ENCODE measurements around the gene C11orf86. TPM values are rescaled to one million over a fixed set of nuclear protein-coding genes. Genes with fewer than 3 reads are reported as not detected.
"Not testable (repeated sequence)": the region's sequence is repeated elsewhere in the genome, so short reads cannot be mapped to it uniquely, and the experiment has no call there.

C11orf86 gene
- total and polyA plus RNA-seq, 9 donors, result 2.6 TPM; not detected in 8

GRCh38 chr11:66985508-66986177 is 10.5 kb downstream of the C11orf86 start:
- Histone ChIP-seq H3K27me3 (no peaks in the 10 kb centered on the region), H3K4me1 (ENCODE audit: insufficient read depth) (no peaks in the 10 kb centered on the region), H3K9me3 (no peaks in the 10 kb centered on the region), H3K4me3 (no peak overlapping the region), H3K27ac (no peak overlapping the region), H3K36me3 (no peaks in the 10 kb centered on the region)
- 75 to 85% (median 84%) methylated on average over 8 of the region's 8 CpGs for WGBS, 3 donors
- intact Hi-C loops (cut with DNase I), result no loop called here
- TF ChIP-seq CTCF (IDR thresholded peaks at IDR 0.05) (no peak), EP300 (IDR thresholded peaks at IDR 0.05) (no peak), POLR2A (IDR thresholded peaks at IDR 0.05) (no peak)
- no peak for DNase-seq

- intact Hi-C loops (cut with DNase I), result no loop called here
- no peaks in the 10 kb centered on the region for H3K36me3 ChIP-seq
- H3K27ac ChIP-seq, result no peak overlapping the region
- no peaks in the 10 kb centered on the region for H3K4me1 ChIP-seq (ENCODE audit: insufficient read depth)
- H3K9me3 ChIP-seq, result no peaks in the 10 kb centered on the region
- no peak for TF ChIP-seq CTCF (IDR thresholded peaks at IDR 0.05)
- no peak for TF ChIP-seq POLR2A (IDR thresholded peaks at IDR 0.05)
- TF ChIP-seq EP300 (IDR thresholded peaks at IDR 0.05), result no peak
- no peak for DNase-seq
- no peaks in the 10 kb centered on the region for H3K27me3 ChIP-seq
- H3K4me3 ChIP-seq, result no peak overlapping the region
- WGBS, 3 donors, result 82 to 85% (median 85%) methylated on average over 7 of the region's 7 CpGs
These were observed 11.1 kb downstream of the C11orf86 start for GRCh38 chr11:66986178-66986545.

GRCh38 chr11:66987158-66987620 is 12.1 kb downstream of the C11orf86 start:
- H3K9me3 ChIP-seq, result no peaks in the 10 kb centered on the region
- H3K4me3 ChIP-seq, result no peak overlapping the region
- 70 to 74% (median 70%) methylated on average over 6 of the region's 6 CpGs for WGBS, 3 donors
- H3K36me3 ChIP-seq, result no peaks in the 10 kb centered on the region
- no peak for TF ChIP-seq POLR2A (IDR thresholded peaks at IDR 0.05)
- no peak for TF ChIP-seq EP300 (IDR thresholded peaks at IDR 0.05)
- no peak for TF ChIP-seq CTCF (IDR thresholded peaks at IDR 0.05)
- H3K27me3 ChIP-seq, result no peaks in the 10 kb centered on the region
- H3K4me1 ChIP-seq (ENCODE audit: insufficient read depth), result no peaks in the 10 kb centered on the region
- intact Hi-C loops (cut with DNase I), result no loop called here
- no peak overlapping the region for H3K27ac ChIP-seq
- DNase-seq, result no peak

- Histone ChIP-seq H3K27ac (no peak overlapping the region), H3K9me3 (no peaks in the 10 kb centered on the region), H3K4me1 (ENCODE audit: insufficient read depth) (no peaks in the 10 kb centered on the region), H3K27me3 (no peaks in the 10 kb centered on the region), H3K36me3 (no peaks in the 10 kb centered on the region), H3K4me3 (no peak overlapping the region)
- 79 to 84% (median 81%) methylated on average over 13 of the region's 13 CpGs for WGBS, 3 donors
- intact Hi-C loops (cut with DNase I), result no loop called here
- TF ChIP-seq CTCF (IDR thresholded peaks at IDR 0.05) (no peak), EP300 (IDR thresholded peaks at IDR 0.05) (no peak), POLR2A (IDR thresholded peaks at IDR 0.05) (no peak)
- DNase-seq, result no peak
These were observed 13.0 kb downstream of the C11orf86 start for GRCh38 chr11:66987924-66988637.

- H3K36me3 ChIP-seq; H3K4me3 ChIP-seq; H3K4me1 ChIP-seq (ENCODE audit: insufficient read depth); intact Hi-C loops (cut with DNase I); H3K27me3 ChIP-seq; H3K27ac ChIP-seq; DNase-seq; H3K9me3 ChIP-seq: not testable (repeated sequence)
- WGBS, 3 donors, result 92 to 94% (median 93%) methylated on average over 17 to 28 of the region's 28 CpGs
These were observed 13.6 kb downstream of the C11orf86 start for GRCh38 chr11:66988741-66989140.

GRCh38 chr11:66989360-66989759 is 14.3 kb downstream of the C11orf86 start:
- H3K36me3 ChIP-seq; intact Hi-C loops (cut with DNase I); H3K9me3 ChIP-seq; H3K27me3 ChIP-seq; DNase-seq; H3K4me3 ChIP-seq; H3K4me1 ChIP-seq (ENCODE audit: insufficient read depth); H3K27ac ChIP-seq: not testable (repeated sequence)
- WGBS, 3 donors, result 65 to 72% (median 67%) methylated on average over 9 of the region's 9 CpGs

Measured in ovary (tissue), 9 donors.